ENCODE measurements around the gene EDAR.

EDAR gene

DNA sequence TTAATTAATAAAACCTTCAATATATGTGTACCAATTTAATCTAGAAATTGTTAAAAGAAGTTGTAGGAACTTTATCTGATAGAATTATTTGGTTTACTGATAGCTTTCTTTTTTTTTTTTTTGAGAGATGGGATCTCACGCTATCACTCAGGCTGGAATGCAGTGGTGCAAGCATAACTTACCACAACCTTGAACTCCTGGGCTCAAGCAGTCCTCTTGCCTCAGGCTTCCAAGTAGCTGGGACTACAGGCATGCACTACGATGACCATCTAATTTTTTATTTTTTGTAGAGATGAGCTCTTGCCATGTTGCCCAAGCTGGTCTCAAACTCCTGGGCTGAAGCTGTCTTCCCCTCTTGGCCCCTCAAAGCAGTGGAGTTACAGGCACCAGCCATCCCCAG, 135.6 kb downstream of the EDAR start:
- peak; percentile 71 for DNase-seq (ENCODE audit: low read depth)

DNA sequence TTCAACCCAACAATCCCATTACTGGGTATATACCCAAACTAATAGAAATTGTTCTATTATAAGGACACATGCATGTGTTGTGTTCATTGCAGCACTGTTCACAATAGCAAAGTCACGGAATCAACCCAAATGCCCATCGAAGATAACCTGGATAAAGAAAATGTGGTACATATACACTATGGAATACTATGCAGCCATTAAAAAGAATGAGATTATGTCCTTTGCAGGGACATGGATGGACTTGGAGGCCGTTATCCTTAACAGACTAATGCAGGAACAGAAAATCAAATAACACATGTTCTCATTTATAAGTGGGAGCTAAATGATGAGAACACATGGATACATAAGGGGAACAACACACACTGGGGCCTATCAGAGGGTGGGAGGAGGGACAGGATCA, 136.6 kb downstream of the EDAR start:
- DNase-seq (ENCODE audit: low read depth), result no peak

DNA sequence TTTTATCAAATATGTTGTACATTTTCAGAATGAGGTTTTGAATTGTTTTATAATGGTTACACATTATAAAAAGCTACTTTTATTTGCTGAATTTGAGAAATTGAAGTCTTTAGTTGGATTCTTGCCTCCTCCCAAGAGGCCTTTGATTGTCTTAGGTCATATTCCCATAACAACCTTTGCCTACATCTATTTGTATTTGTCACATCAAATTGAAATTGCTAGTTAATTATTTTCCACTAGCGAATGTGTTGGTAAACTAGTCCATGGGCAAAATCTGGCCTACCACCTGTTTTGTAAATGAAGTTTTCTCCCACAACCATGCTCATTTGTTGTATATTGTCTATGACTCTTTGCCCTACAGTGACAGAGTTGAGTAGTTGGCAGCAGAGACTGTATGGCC, 142.0 kb downstream of the EDAR start:
- no peak for DNase-seq (ENCODE audit: low read depth)

DNA sequence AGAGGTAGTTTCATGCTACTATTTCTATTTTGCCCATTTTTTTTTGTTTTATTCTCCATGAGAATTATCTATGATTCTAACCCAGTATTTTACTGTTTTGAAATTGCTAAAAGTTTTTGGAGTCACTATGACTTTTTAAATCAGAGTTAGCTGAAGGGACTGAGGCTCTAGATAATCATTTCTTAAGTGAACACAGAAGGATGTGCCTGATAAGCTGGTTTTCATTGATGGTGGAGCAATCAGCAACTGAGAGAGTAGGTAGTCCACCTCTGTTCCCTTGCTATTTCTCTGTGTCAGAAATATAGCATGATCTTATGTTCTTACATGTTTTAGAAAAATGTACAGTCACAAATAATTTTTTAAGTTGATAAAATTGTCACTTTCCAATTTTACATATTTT, 143.1 kb downstream of the EDAR start:
- DNase-seq (ENCODE audit: low read depth), result no peak

Measured in EH (cell line).